AG09309 (cell line): ENCODE results near the gene BICRAL.
"Not testable (repeated sequence)": the region's sequence is repeated elsewhere in the genome, so short reads cannot be mapped to it uniquely, and the experiment has no call there.

ENCODE experiments used
- DNase-seq: peaks from one replicate; pipeline ENCODE4 v3.0.0-alpha.2; 2010; ENCODE audit warnings: low read depth
- H3K4me3 ChIP-seq: 2 replicates; pipeline ENCODE4 v1.5.1; 2011; ENCODE audit warnings: mild to moderate bottlenecking, low read depth, low read length, moderate library complexity; ENCODE audit not compliant: control insufficient read depth
- CTCF ChIP-seq: IDR thresholded peaks from 2 replicates; pipeline ENCODE4 v1.5.1; 2011; ENCODE audit warnings: mild to moderate bottlenecking, low read depth, low read length, inconsistent platforms; ENCODE audit not compliant: insufficient read depth, control insufficient read depth; ENCODE audit errors: missing control alignments

BICRAL gene

GRCh38 chr6:42774201-42774600 lies 7.7 kb upstream of the BICRAL start:
- TF ChIP-seq CTCF = no peak
- no peak overlapping the region for H3K4me3 ChIP-seq
- no peak for DNase-seq

DNA sequence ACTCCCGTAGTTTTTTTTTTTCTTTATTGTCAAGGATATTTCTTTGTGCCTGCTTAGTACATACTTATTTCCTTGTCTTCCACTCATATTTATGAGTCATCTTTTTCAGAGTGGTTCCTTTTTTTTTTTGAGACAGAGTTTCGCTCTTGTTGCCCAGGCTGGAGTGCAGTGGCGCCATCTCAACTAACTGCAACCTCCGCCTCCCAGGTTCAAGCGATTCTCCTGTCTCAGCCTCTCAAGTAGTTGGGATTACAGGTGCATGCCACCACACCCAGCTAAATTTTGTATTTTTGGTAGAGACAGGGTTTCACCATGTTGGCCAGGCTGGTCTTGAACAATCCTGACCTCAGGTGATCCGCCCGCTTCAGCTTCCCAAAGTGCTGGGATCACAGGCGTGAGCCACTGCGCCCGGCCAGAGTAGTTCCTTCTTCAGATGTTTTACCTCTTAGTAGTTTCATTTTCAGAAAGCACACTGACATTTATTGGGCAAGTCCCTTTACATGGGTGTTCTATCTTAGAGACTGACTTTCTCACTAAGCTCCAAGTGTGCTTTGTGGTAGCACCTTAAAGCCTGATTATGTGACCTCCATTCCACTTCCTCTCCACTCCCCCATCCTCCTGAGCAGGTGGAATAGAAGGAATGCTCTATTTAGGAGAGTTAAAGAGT lies 6.9 kb upstream of the BICRAL start:
- not testable (repeated sequence) for H3K4me3 ChIP-seq, DNase-seq

DNA sequence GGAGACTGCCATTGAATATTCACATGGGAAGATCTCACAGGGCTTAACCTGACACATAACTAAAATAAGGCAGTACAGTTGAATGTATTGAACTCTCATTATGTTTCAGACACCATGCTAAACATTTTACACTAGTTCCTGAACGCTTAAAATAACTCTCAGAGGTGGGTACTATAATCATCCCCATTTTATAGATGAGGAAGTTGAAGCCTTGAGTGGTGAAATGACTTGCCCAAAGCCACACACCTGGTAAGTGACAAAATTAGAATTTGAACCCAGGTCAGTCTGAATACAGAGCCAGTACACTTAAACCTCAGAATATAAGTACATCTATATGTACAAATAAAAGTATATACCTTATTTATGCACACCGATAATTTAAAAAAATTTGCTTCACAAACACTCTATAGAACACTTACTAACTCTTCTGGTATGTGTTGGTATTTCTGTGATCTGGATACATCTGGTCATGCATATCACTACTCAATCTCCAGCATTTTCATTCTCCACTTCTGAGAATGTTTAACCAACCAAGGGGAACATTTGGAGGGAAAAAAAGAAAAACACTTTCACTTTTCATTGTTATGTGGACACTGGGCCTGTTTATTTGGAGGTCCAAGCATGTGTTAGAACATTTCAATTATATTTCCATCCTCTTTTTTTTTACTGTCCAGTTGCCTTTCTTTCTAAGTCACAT lies 4.6 kb upstream of the BICRAL start:
- no peak overlapping the region for H3K4me3 ChIP-seq
- no peak for TF ChIP-seq CTCF
- DNase-seq = no peak

DNA sequence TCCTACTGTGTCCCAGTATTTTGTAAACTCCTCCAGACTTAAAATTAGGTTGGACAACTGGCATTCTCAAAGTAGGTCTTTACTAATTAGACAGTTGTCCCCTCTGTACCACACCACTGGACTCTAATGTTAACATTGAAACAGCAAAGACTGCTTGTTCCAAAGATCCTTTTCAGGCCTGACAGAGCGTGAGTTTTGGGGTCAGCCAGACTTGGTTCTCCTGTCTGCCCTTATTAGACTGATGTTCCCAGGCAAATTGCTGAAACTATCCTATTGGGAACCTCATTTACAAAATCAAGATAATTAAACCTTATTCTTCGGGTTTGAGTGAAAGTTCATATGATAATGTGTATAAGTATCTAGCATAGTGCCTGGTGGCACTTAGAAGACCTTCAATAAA lies 3.7 kb upstream of the BICRAL start:
- TF ChIP-seq CTCF = no peak
- DNase-seq = no peak
- H3K4me3 ChIP-seq = no peak overlapping the region

- H3K4me3 ChIP-seq = no peak overlapping the region
- no peak for TF ChIP-seq CTCF
- no peak for DNase-seq
Observed at GRCh38 chr6:42779521-42779920, 2.3 kb upstream of the BICRAL start.

DNA sequence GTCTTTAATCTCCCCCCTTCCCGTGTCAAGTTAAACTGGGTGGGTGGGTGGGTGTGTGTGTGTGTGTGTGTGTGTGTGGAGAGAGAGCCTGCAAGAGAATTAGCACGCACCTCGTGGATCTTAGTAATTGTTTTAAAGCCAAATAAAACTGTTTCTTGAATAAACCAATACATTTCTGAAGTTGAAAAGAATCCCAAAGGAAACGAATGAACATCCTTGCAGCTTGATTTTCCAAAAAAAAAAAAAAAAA lies 381 bp upstream of the BICRAL start:
- no peak for TF ChIP-seq CTCF
- peak overlapping the region; percentile 39 for H3K4me3 ChIP-seq
- DNase-seq = no peak

DNA sequence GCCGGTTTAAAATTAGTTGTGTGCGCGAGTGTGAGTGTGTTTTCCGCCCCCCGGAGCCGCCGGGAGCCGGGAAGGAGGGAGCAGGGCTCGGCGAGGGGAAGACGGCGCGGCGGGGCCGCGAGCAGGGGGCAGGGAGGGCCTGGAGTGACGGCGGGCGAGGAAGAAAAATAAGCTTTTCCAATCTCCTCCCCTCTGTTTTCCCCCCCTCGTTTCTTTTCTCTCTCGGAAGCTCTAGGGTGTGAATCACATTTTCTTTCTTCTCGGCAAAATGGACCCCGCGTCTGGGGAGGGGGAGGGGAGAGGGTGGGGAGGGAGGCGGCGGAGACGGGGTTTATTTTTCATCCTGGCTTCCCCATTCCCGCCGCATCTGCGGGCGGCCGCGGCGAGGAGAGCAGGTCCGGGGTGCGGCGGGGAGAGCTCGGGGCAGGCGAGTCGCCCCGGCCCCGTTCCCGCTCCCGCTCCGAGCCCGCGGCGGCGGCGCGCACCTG lies 881 bp downstream of the BICRAL start:
- H3K4me3 ChIP-seq = peak overlapping the region; percentile 95
- no peak for TF ChIP-seq CTCF
- peak; percentile 77 for DNase-seq
